ENCODE results near the gene SUOX.

- TF ChIP-seq CTCF (conservative IDR thresholded peaks at IDR 0.05 in 1 of 2, IDR thresholded peaks at IDR 0.05 in 1 of 2; ENCODE audit: extremely low read depth in 1 of 2, insufficient read depth in 1 of 2, low read depth in 1 of 2, low read length in 2 of 2) (no peak), EZH2 (IDR thresholded peaks at IDR 0.05; ENCODE audit: borderline replicate concordance, low read length) (no peak)
These were observed 20.1 kb downstream of the SUOX start for GRCh38 chr12:56017181-56017580.

Measured in mammary epithelial cell (primary cell).